SK-N-SH (cell line): ENCODE data around the gene FRAS1.

ENCODE experiments used
- EP300 ChIP-seq, 2 experiments: IDR thresholded peaks; 2 replicates each; pipeline versions ENCODE4 v1.4.0 to v1.6.1; 2012; ENCODE audit warnings: borderline replicate concordance in 1 of 2, low read depth in 1 of 2, low read length in 1 of 2
- EZH2phosphoT487 ChIP-seq: fragments of 200-600 bp; sonication (generic); IDR thresholded peaks from 2 replicates; pipeline ENCODE4 v1.6.1; 2017; ENCODE audit warnings: low read depth, mixed run types, mild to moderate bottlenecking, antibody characterized with exemption, moderate library complexity, borderline replicate concordance
- FOXM1 ChIP-seq: IDR thresholded peaks from 2 replicates; pipeline ENCODE4 v1.4.0; 2012; ENCODE audit warnings: low read depth, mild to moderate bottlenecking
- GABPA ChIP-seq: IDR thresholded peaks from 2 replicates; pipeline ENCODE4 v1.4.0; 2012; ENCODE audit warnings: low read depth, mild to moderate bottlenecking
- NFIC ChIP-seq: IDR thresholded peaks from 2 replicates; pipeline ENCODE4 v1.4.0; 2012; ENCODE audit warnings: borderline replicate concordance
- POLR2AphosphoS5 ChIP-seq: IDR thresholded peaks from 2 replicates; pipeline ENCODE4 v1.6.1; 2012; ENCODE audit warnings: low read depth, low read length
- RAD21 ChIP-seq: IDR thresholded peaks from 2 replicates; pipeline ENCODE4 v1.6.1; 2012; ENCODE audit warnings: mild to moderate bottlenecking, low read length
- RCOR1 ChIP-seq: fragments of 150-350 bp; IDR thresholded peaks from 2 replicates; pipeline ENCODE4 v1.6.1; 2017; ENCODE audit warnings: antibody characterized with exemption, low read length
- TAF1 ChIP-seq: IDR thresholded peaks from 2 replicates; pipeline ENCODE4 v1.6.1; 2012; ENCODE audit warnings: low read depth, mild to moderate bottlenecking, low read length, moderate library complexity, borderline replicate concordance
- TF ChIP-seq, protein P1 (sequence below): fragments of 200-600 bp; sonication (generic); IDR thresholded peaks from 2 replicates; pipeline ENCODE4 v1.6.1; 2017; ENCODE audit warnings: antibody characterized with exemption, mild to moderate bottlenecking, moderate library complexity
- TF ChIP-seq, protein P2 (sequence below): IDR thresholded peaks from 2 replicates; pipeline ENCODE4 v1.4.0; 2012; ENCODE audit warnings: low read depth, borderline replicate concordance
- TF ChIP-seq, protein P3 (sequence below): IDR thresholded peaks from 2 replicates; pipeline ENCODE4 v1.6.1; 2012; ENCODE audit warnings: mild to moderate bottlenecking, low read depth, low read length, moderate library complexity
- TF ChIP-seq, protein P4 (sequence below): IDR thresholded peaks from 2 replicates; pipeline ENCODE4 v1.4.0; 2012; ENCODE audit warnings: low read depth

DNA sequence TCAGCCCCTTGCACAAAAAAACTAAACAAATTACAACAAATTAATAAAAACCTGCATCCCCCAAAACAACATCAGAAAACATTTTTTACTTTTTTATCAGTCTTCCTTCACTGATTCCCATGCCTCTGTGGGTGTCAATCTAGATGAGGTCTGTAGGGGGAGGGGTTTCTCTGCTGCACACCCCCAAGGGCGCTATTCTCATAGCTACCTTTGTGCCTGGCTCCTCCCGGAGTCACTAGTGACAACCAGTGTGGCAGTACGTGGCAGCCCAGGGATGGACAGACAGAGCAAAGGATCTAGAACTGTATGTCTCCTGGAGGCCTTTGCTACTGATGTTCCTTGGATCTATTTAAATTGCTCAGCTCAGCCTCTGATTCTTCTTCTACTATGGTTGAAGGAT, 266.3 kb downstream of the FRAS1 start:
- TF ChIP-seq, protein P1, sequence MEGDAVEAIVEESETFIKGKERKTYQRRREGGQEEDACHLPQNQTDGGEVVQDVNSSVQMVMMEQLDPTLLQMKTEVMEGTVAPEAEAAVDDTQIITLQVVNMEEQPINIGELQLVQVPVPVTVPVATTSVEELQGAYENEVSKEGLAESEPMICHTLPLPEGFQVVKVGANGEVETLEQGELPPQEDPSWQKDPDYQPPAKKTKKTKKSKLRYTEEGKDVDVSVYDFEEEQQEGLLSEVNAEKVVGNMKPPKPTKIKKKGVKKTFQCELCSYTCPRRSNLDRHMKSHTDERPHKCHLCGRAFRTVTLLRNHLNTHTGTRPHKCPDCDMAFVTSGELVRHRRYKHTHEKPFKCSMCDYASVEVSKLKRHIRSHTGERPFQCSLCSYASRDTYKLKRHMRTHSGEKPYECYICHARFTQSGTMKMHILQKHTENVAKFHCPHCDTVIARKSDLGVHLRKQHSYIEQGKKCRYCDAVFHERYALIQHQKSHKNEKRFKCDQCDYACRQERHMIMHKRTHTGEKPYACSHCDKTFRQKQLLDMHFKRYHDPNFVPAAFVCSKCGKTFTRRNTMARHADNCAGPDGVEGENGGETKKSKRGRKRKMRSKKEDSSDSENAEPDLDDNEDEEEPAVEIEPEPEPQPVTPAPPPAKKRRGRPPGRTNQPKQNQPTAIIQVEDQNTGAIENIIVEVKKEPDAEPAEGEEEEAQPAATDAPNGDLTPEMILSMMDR = no peak
- TF ChIP-seq RAD21 (no peak), RCOR1 (no peak), EP300 (IDR thresholded peaks at IDR 0.05; ENCODE audit: borderline replicate concordance in 1 of 2, low read depth in 1 of 2, low read length in 1 of 2) (no peak), EZH2phosphoT487 (no peak), FOXM1 (no peak), POLR2AphosphoS5 (no peak), GABPA (no peak), TAF1 (no peak), NFIC (no peak)
- TF ChIP-seq, protein P2, sequence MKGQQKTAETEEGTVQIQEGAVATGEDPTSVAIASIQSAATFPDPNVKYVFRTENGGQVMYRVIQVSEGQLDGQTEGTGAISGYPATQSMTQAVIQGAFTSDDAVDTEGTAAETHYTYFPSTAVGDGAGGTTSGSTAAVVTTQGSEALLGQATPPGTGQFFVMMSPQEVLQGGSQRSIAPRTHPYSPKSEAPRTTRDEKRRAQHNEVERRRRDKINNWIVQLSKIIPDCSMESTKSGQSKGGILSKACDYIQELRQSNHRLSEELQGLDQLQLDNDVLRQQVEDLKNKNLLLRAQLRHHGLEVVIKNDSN = no peak
- TF ChIP-seq, protein P3, sequence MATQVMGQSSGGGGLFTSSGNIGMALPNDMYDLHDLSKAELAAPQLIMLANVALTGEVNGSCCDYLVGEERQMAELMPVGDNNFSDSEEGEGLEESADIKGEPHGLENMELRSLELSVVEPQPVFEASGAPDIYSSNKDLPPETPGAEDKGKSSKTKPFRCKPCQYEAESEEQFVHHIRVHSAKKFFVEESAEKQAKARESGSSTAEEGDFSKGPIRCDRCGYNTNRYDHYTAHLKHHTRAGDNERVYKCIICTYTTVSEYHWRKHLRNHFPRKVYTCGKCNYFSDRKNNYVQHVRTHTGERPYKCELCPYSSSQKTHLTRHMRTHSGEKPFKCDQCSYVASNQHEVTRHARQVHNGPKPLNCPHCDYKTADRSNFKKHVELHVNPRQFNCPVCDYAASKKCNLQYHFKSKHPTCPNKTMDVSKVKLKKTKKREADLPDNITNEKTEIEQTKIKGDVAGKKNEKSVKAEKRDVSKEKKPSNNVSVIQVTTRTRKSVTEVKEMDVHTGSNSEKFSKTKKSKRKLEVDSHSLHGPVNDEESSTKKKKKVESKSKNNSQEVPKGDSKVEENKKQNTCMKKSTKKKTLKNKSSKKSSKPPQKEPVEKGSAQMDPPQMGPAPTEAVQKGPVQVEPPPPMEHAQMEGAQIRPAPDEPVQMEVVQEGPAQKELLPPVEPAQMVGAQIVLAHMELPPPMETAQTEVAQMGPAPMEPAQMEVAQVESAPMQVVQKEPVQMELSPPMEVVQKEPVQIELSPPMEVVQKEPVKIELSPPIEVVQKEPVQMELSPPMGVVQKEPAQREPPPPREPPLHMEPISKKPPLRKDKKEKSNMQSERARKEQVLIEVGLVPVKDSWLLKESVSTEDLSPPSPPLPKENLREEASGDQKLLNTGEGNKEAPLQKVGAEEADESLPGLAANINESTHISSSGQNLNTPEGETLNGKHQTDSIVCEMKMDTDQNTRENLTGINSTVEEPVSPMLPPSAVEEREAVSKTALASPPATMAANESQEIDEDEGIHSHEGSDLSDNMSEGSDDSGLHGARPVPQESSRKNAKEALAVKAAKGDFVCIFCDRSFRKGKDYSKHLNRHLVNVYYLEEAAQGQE = no peak
- TF ChIP-seq, protein P4, sequence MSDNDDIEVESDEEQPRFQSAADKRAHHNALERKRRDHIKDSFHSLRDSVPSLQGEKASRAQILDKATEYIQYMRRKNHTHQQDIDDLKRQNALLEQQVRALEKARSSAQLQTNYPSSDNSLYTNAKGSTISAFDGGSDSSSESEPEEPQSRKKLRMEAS = no peak
